ENCODE results near the gene PRKCA.
"Not testable (repeated sequence)": the region's sequence is repeated elsewhere in the genome, so short reads cannot be mapped to it uniquely, and the experiment has no call there.

Gene PRKCA

GRCh38 chr17:66679631-66680517 lies 377.5 kb downstream of the PRKCA start:
- no peak for DNase-seq (ENCODE audit: low read depth in 2 of 2)

GRCh38 chr17:66682283-66682682 lies 379.9 kb downstream of the PRKCA start:
- no peak for DNase-seq (ENCODE audit: low read depth in 2 of 2)

GRCh38 chr17:66684261-66684660 lies 381.8 kb downstream of the PRKCA start:
- DNase-seq (ENCODE audit: low read depth in 2 of 2), result no peak

- DNase-seq (ENCODE audit: low read depth in 2 of 2), result no peak
These were observed 382.3 kb downstream of the PRKCA start for GRCh38 chr17:66684731-66685130.

- no peak for DNase-seq (ENCODE audit: low read depth in 2 of 2)
These were observed 384.2 kb downstream of the PRKCA start for GRCh38 chr17:66686601-66687000.

GRCh38 chr17:66687570-66688284 lies 385.3 kb downstream of the PRKCA start:
- DNase-seq (ENCODE audit: low read depth in 2 of 2), result no peak

GRCh38 chr17:66689221-66689620 lies 386.8 kb downstream of the PRKCA start:
- no peak for DNase-seq (ENCODE audit: low read depth in 2 of 2)

GRCh38 chr17:66690166-66690565 lies 387.8 kb downstream of the PRKCA start:
- no peak for DNase-seq (ENCODE audit: low read depth in 2 of 2)

GRCh38 chr17:66691644-66692420 lies 389.4 kb downstream of the PRKCA start:
- no peak for DNase-seq (ENCODE audit: low read depth in 2 of 2)

- DNase-seq (ENCODE audit: low read depth in 2 of 2), result no peak
These were observed 389.9 kb downstream of the PRKCA start for GRCh38 chr17:66692421-66692690.

GRCh38 chr17:66695098-66695497 lies 392.7 kb downstream of the PRKCA start:
- DNase-seq (ENCODE audit: low read depth in 2 of 2), result no peak

- DNase-seq (ENCODE audit: low read depth in 2 of 2), result no peak
These were observed 395.9 kb downstream of the PRKCA start for GRCh38 chr17:66698270-66698669.

- DNase-seq (ENCODE audit: low read depth in 2 of 2), result no peak
These were observed 399.0 kb downstream of the PRKCA start for GRCh38 chr17:66701462-66701861.

GRCh38 chr17:66702106-66702936 lies 399.9 kb downstream of the PRKCA start:
- DNase-seq (ENCODE audit: low read depth in 2 of 2), result no peak

GRCh38 chr17:66704858-66705520 lies 402.6 kb downstream of the PRKCA start:
- DNase-seq (ENCODE audit: low read depth in 2 of 2), result no peak

GRCh38 chr17:66706851-66707450 lies 404.5 kb downstream of the PRKCA start:
- no peak for DNase-seq (ENCODE audit: low read depth in 2 of 2)

GRCh38 chr17:66711401-66711800 lies 409.0 kb downstream of the PRKCA start:
- DNase-seq (ENCODE audit: low read depth in 2 of 2), result no peak

GRCh38 chr17:66711881-66712321 lies 409.5 kb downstream of the PRKCA start:
- no peak for DNase-seq (ENCODE audit: low read depth in 2 of 2)

GRCh38 chr17:66712453-66712852 lies 410.0 kb downstream of the PRKCA start:
- no peak for DNase-seq (ENCODE audit: low read depth in 2 of 2)

GRCh38 chr17:66713021-66713532 lies 410.7 kb downstream of the PRKCA start:
- not testable (repeated sequence) for DNase-seq (ENCODE audit: low read depth in 2 of 2)
